HEK293 (cell line): ENCODE measurements around the gene KPNA5.

Source experiments
- CTCF ChIA-PET: fragments of 350-600 bp; formaldehyde crosslinking; extraction: SDS; loops from one replicate; lab custom pipeline; 2021; ENCODE audit warnings: antibody characterized with exemption; lab: Yijun Ruan, JAX
- POLR2A ChIA-PET: fragments of 300-600 bp; formaldehyde crosslinking; extraction: SDS; loops from one replicate; lab custom pipeline; 2020; ENCODE audit warnings: antibody characterized with exemption, inconsistent platforms; lab: Yijun Ruan, JAX
- H3K27ac ChIP-seq: fragments of 200-500 bp; sonication (Bioruptor generic); 2 replicates; pipeline ENCODE4 v1.5.1; 2014; ENCODE audit warnings: low read depth, low read length, control low read depth, inconsistent platforms; ENCODE audit errors: extremely low read depth
- H3K36me3 ChIP-seq, 2 experiments: fragments of 200-500 bp in 1 of 2; sonication (Bioruptor generic) in 1 of 2; 1 replicate in 1 of 2; 2 replicates in 1 of 2; pipeline ENCODE4 v1.5.1; 2014 to 2017; ENCODE audit warnings: inconsistent platforms in 2 of 2, low read length in 2 of 2; ENCODE audit not compliant: control insufficient read depth in 2 of 2, insufficient read depth in 1 of 2
- H3K4me1 ChIP-seq: fragments of 200-500 bp; sonication (Bioruptor generic); 2 replicates; pipeline ENCODE4 v1.5.1; 2014; ENCODE audit warnings: mild to moderate bottlenecking, low read length, inconsistent platforms; ENCODE audit not compliant: control insufficient read depth, insufficient read depth
- H3K4me3 ChIP-seq: 2 replicates; pipeline ENCODE4 v1.5.1; 2011; ENCODE audit warnings: low read depth, mild to moderate bottlenecking, control low read depth, low read length, moderate library complexity
- H3K9me3 ChIP-seq: fragments of 200-500 bp; sonication (Bioruptor generic); 2 replicates; pipeline ENCODE4 v1.5.1; 2014; ENCODE audit warnings: low read depth, low read length, inconsistent platforms; ENCODE audit not compliant: control insufficient read depth, insufficient read depth
- GLI4 ChIP-seq: fragments of 450-650 bp; formaldehyde crosslinking; IDR thresholded peaks from 2 replicates; pipeline ENCODE4 v1.5.1; 2016; ENCODE audit warnings: missing biosample characterization, missing genetic modification characterization
- HOXA7 ChIP-seq: sonication (generic); formaldehyde crosslinking; IDR thresholded peaks from 2 replicates; pipeline ENCODE4 v1.8.1; 2022; ENCODE audit warnings: missing genetic modification reagents, borderline replicate concordance
- KLF16 ChIP-seq: fragments of 450-650 bp; formaldehyde crosslinking; IDR thresholded peaks from 2 replicates; pipeline ENCODE4 v1.5.1; 2017; ENCODE audit warnings: missing biosample characterization, missing genetic modification characterization
- KLF8 ChIP-seq: fragments of 450-650 bp; formaldehyde crosslinking; IDR thresholded peaks from 2 replicates; pipeline ENCODE4 v1.5.1; 2016; ENCODE audit warnings: missing biosample characterization, missing genetic modification characterization
- MZF1 ChIP-seq: fragments of 450-650 bp; formaldehyde crosslinking; IDR thresholded peaks from 2 replicates; pipeline ENCODE4 v1.5.1; 2017; ENCODE audit warnings: missing biosample characterization, missing genetic modification characterization, borderline replicate concordance
- SP7 ChIP-seq: fragments of 450-650 bp; formaldehyde crosslinking; IDR thresholded peaks from 2 replicates; pipeline ENCODE4 v1.5.1; 2016; ENCODE audit warnings: missing biosample characterization, missing genetic modification characterization
- YY2 ChIP-seq: fragments of 450-650 bp; formaldehyde crosslinking; IDR thresholded peaks from 2 replicates; pipeline ENCODE4 v1.5.1; 2016; ENCODE audit warnings: missing biosample characterization, missing genetic modification characterization
- ZBTB17 ChIP-seq: fragments of 450-650 bp; formaldehyde crosslinking; IDR thresholded peaks from 2 replicates; pipeline ENCODE4 v1.5.1; 2016; ENCODE audit warnings: missing biosample characterization, missing genetic modification characterization
- ZBTB21 ChIP-seq: fragments of 450-650 bp; formaldehyde crosslinking; IDR thresholded peaks from 2 replicates; pipeline ENCODE4 v1.5.1; 2017; ENCODE audit warnings: missing biosample characterization, missing genetic modification characterization
- ZBTB48 ChIP-seq: fragments of 450-650 bp; formaldehyde crosslinking; IDR thresholded peaks from 2 replicates; pipeline ENCODE4 v1.5.1; 2016; ENCODE audit warnings: missing biosample characterization, missing genetic modification characterization
- ZBTB7A ChIP-seq: fragments of 450-650 bp; formaldehyde crosslinking; IDR thresholded peaks from 2 replicates; pipeline ENCODE4 v1.5.1; 2016; ENCODE audit warnings: low read depth, missing biosample characterization, missing genetic modification characterization
- ZNF133 ChIP-seq: fragments of 450-650 bp; formaldehyde crosslinking; IDR thresholded peaks from 2 replicates; pipeline ENCODE4 v1.5.1; 2016; ENCODE audit warnings: missing biosample characterization, missing genetic modification characterization
- ZNF2 ChIP-seq: fragments of 450-650 bp; formaldehyde crosslinking; IDR thresholded peaks from 2 replicates; pipeline ENCODE4 v1.5.1; 2016; ENCODE audit warnings: missing biosample characterization, missing genetic modification characterization
- ZNF214 ChIP-seq: fragments of 450-650 bp; formaldehyde crosslinking; IDR thresholded peaks from 2 replicates; pipeline ENCODE4 v1.5.1; 2017; ENCODE audit warnings: missing biosample characterization, mild to moderate bottlenecking, missing genetic modification characterization, borderline replicate concordance
- ZNF223 ChIP-seq: fragments of 450-650 bp; formaldehyde crosslinking; IDR thresholded peaks from 2 replicates; pipeline ENCODE4 v1.5.1; 2016; ENCODE audit warnings: missing biosample characterization, missing genetic modification characterization
- ZNF248 ChIP-seq: fragments of 450-650 bp; formaldehyde crosslinking; IDR thresholded peaks from 2 replicates; pipeline ENCODE4 v1.5.1; 2017; ENCODE audit warnings: missing biosample characterization, missing genetic modification characterization
- ZNF274 ChIP-seq, 2 experiments: fragments of 200-500 bp in 1 of 2; fragments of 450-650 bp in 1 of 2; sonication (Bioruptor generic) in 1 of 2; formaldehyde crosslinking in 1 of 2; IDR thresholded peaks; 2 replicates each; pipeline versions ENCODE4 v1.5.1 to v1.6.1; 2014 to 2016; ENCODE audit warnings: borderline replicate concordance in 1 of 2, inconsistent platforms in 1 of 2, low read length in 1 of 2, missing biosample characterization in 1 of 2, missing genetic modification characterization in 1 of 2
- ZNF354C ChIP-seq: fragments of 450-650 bp; formaldehyde crosslinking; IDR thresholded peaks from 2 replicates; pipeline ENCODE4 v1.5.1; 2016; ENCODE audit warnings: missing biosample characterization, missing genetic modification characterization, low read depth, borderline replicate concordance
- ZNF48 ChIP-seq: fragments of 450-650 bp; formaldehyde crosslinking; IDR thresholded peaks from 2 replicates; pipeline ENCODE4 v1.5.1; 2016; ENCODE audit warnings: missing biosample characterization, missing genetic modification characterization
- ZNF549 ChIP-seq: fragments of 450-650 bp; IDR thresholded peaks from 2 replicates; pipeline ENCODE4 v1.5.1; 2018; ENCODE audit warnings: missing biosample characterization, missing genetic modification characterization, mild to moderate bottlenecking, inconsistent platforms, moderate library complexity
- ZNF585B ChIP-seq: fragments of 450-650 bp; formaldehyde crosslinking; IDR thresholded peaks from 2 replicates; pipeline ENCODE4 v1.5.1; 2016; ENCODE audit warnings: missing biosample characterization, missing genetic modification characterization
- ZNF610 ChIP-seq: fragments of 450-650 bp; formaldehyde crosslinking; IDR thresholded peaks from 2 replicates; pipeline ENCODE4 v1.5.1; 2016; ENCODE audit warnings: missing biosample characterization, missing genetic modification characterization, borderline replicate concordance
- ZNF623 ChIP-seq: fragments of 450-650 bp; formaldehyde crosslinking; IDR thresholded peaks from 2 replicates; pipeline ENCODE4 v1.5.1; 2016; ENCODE audit warnings: missing biosample characterization, missing genetic modification characterization
- ZNF658 ChIP-seq: fragments of 450-650 bp; formaldehyde crosslinking; IDR thresholded peaks from 2 replicates; pipeline ENCODE4; 2016; ENCODE audit warnings: missing biosample characterization, missing genetic modification characterization
- ZNF830 ChIP-seq: fragments of 450-650 bp; IDR thresholded peaks from 2 replicates; pipeline ENCODE4 v1.5.0; 2018; ENCODE audit warnings: missing biosample characterization, missing genetic modification characterization, low read depth, mild to moderate bottlenecking, moderate library complexity
- TF ChIP-seq, protein P1 (sequence below): fragments of 450-650 bp; formaldehyde crosslinking; IDR thresholded peaks from 2 replicates; pipeline ENCODE4 v1.5.1; 2016; ENCODE audit warnings: missing biosample characterization, missing genetic modification characterization
- TF ChIP-seq, protein P2 (sequence below): fragments of 450-650 bp; formaldehyde crosslinking; IDR thresholded peaks from 2 replicates; pipeline ENCODE4 v1.5.1; 2016; ENCODE audit warnings: missing biosample characterization, missing genetic modification characterization
- TF ChIP-seq, protein P3 (sequence below): sonication (generic); formaldehyde crosslinking; IDR thresholded peaks from 2 replicates; pipeline ENCODE4 v1.8.1; 2022; ENCODE audit warnings: mild to moderate bottlenecking, moderate library complexity, missing genetic modification reagents

KPNA5 gene

DNA sequence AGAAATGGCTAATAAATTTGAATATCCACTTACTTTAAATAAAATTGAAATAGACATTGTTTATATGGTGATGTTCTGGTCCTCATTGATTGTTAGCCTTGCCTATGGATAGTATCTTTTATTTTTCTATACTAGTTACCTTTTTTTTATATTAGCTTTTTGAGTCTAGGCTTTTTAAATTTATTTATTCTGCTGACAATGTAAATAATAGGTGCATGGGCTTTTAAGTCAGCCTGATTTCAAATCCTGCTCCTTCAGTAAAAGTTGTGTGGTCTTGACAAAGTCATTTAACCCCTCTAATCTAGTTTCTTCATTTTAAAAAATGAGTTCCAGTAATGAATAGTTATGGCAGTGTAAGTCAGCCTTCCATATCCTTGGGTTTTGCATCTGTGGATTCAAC is 45.9 kb downstream of the KPNA5 start:
- no peaks in the 10 kb centered on the region for H3K4me1 ChIP-seq
- H3K9me3 ChIP-seq, result no peaks in the 10 kb centered on the region
- no peak overlapping the region for H3K4me3 ChIP-seq
- H3K36me3 ChIP-seq, result peaks cover 44 to 75% of the 10 kb centered on the region in 2 experiments
- POLR2A ChIA-PET, result no interaction called here
- CTCF ChIA-PET, result interaction anchor here (0.7 kb wide), 1 partner anchor 877 kb away, joined by 3 read pairs; no protein-coding TSS in a partner anchor
- TF ChIP-seq ZNF610 (tag by site-specific recombination), result no peak
- TF ChIP-seq ZBTB17 (tag by site-specific recombination), result no peak
- TF ChIP-seq, protein P1, sequence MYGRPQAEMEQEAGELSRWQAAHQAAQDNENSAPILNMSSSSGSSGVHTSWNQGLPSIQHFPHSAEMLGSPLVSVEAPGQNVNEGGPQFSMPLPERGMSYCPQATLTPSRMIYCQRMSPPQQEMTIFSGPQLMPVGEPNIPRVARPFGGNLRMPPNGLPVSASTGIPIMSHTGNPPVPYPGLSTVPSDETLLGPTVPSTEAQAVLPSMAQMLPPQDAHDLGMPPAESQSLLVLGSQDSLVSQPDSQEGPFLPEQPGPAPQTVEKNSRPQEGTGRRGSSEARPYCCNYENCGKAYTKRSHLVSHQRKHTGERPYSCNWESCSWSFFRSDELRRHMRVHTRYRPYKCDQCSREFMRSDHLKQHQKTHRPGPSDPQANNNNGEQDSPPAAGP (tag by site-specific recombination), result no peak
- no peak for TF ChIP-seq ZNF248 (tag by site-specific recombination)
- no peak for TF ChIP-seq ZNF2 (tag by site-specific recombination)
- no peak for TF ChIP-seq ZNF623
- no peak for TF ChIP-seq ZNF354C
- no peak overlapping the region for H3K27ac ChIP-seq

DNA sequence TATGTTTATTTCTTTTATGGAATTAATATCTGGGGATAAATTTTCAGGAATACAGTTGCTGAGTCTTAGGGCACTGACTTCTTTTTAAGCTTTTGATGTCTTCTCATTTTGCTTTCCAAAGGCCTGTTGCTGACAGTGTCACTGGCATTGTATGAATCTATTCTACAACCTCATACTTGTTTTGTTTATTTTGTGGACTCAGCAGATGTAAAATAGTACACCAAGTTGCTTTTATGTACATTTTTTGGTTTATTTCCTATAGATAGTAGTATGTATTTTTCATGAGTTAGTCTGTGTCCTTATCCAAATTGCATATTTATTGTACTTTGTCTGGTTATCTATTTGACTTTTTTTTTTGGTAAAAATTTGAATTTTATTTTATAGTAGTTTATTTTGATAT is 49.5 kb downstream of the KPNA5 start:
- ChIA-PET POLR2A (no interaction called here), CTCF (no interaction called here)
- H3K9me3 ChIP-seq, result no peaks in the 10 kb centered on the region

GRCh38 chr6:116737004-116737403 is 56.0 kb downstream of the KPNA5 start:
- H3K4me1 ChIP-seq, result no peaks in the 10 kb centered on the region
- TF ChIP-seq YY2 (tag by site-specific recombination) (no peak), ZNF214 (no peak), SP7 (no peak), ZBTB21 (tag by site-specific recombination) (no peak), GLI4 (tag by site-specific recombination) (no peak), MZF1 (tag by site-specific recombination) (no peak)
- TF ChIP-seq, protein P2, sequence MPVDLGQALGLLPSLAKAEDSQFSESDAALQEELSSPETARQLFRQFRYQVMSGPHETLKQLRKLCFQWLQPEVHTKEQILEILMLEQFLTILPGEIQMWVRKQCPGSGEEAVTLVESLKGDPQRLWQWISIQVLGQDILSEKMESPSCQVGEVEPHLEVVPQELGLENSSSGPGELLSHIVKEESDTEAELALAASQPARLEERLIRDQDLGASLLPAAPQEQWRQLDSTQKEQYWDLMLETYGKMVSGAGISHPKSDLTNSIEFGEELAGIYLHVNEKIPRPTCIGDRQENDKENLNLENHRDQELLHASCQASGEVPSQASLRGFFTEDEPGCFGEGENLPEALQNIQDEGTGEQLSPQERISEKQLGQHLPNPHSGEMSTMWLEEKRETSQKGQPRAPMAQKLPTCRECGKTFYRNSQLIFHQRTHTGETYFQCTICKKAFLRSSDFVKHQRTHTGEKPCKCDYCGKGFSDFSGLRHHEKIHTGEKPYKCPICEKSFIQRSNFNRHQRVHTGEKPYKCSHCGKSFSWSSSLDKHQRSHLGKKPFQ (tag by site-specific recombination), result no peak
- peaks cover 6 to 12% of the 10 kb centered on the region in 2 experiments; a peak in 2 of 3 replicates for H3K36me3 ChIP-seq
- no peak overlapping the region for H3K27ac ChIP-seq
- no peaks in the 10 kb centered on the region for H3K9me3 ChIP-seq
- H3K4me3 ChIP-seq, result no peak overlapping the region
- CTCF ChIA-PET, result interaction anchor here (0.7 kb wide), 1 partner anchor 490 kb away, joined by 3 read pairs; no protein-coding TSS in a partner anchor
- POLR2A ChIA-PET, result no interaction called here

More for the DNA sequence above, 49.5 kb downstream of the KPNA5 start:
- Histone ChIP-seq H3K4me1 (no peaks in the 10 kb centered on the region), H3K27ac (no peak overlapping the region), H3K4me3 (no peak overlapping the region), H3K36me3 (peaks cover 33 to 51% of the 10 kb centered on the region in 2 experiments)
- TF ChIP-seq ZNF133 (tag by site-specific recombination), result no peak
- TF ChIP-seq ZNF549, result no peak
- no peak for TF ChIP-seq ZNF354C
- TF ChIP-seq ZNF223 (tag by site-specific recombination), result no peak
- TF ChIP-seq ZNF585B (tag by site-specific recombination), result no peak
- no peak for TF ChIP-seq ZBTB48
- TF ChIP-seq ZBTB7A, result no peak
- TF ChIP-seq KLF16 (tag by site-specific recombination), result no peak
- no peak for TF ChIP-seq ZNF830
- TF ChIP-seq KLF8 (tag by site-specific recombination), result no peak
- TF ChIP-seq ZNF274 (IDR thresholded peaks at IDR 0.05; ENCODE audit: low read length), result no peak
- TF ChIP-seq ZNF274 (tag by site-specific recombination; IDR thresholded peaks at IDR 0.05; ENCODE audit: borderline replicate concordance), result no peak
- no peak for TF ChIP-seq ZNF658 (tag by site-specific recombination)
- TF ChIP-seq, protein P3, sequence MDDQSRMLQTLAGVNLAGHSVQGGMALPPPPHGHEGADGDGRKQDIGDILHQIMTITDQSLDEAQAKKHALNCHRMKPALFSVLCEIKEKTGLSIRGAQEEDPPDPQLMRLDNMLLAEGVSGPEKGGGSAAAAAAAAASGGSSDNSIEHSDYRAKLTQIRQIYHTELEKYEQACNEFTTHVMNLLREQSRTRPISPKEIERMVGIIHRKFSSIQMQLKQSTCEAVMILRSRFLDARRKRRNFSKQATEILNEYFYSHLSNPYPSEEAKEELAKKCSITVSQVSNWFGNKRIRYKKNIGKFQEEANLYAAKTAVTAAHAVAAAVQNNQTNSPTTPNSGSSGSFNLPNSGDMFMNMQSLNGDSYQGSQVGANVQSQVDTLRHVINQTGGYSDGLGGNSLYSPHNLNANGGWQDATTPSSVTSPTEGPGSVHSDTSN, result no peak
- no peak for TF ChIP-seq ZNF48 (tag by site-specific recombination)
- no peak for TF ChIP-seq HOXA7 (CRISPR knock-in tag)
